Measurements from ENCODE around the gene HSPB6. TPM values are rescaled to one million over a fixed set of nuclear protein-coding genes. Genes with fewer than 3 reads are reported as not detected.

The HSPB6 gene
- total and polyA plus RNA-seq, 3 experiments from 2014 or later, result not detected

- peak overlapping the region; percentile 55 to 84 (median 67) for H3K4me3 Mint-ChIP-seq
- H3K4me1 ChIP-seq (ENCODE audit: insufficient read depth, low read length), result peaks cover 58% of the 10 kb centered on the region
- H3K36me3 Mint-ChIP-seq, result peaks cover 0 to 6% (median 0%) of the 10 kb centered on the region in 3 donors
- peak overlapping the region; percentile 80 to 98 (median 90) for H3K27ac Mint-ChIP-seq
- no peaks in the 10 kb centered on the region for H3K9me3 ChIP-seq (ENCODE audit: low read length)
- H3K4me3 ChIP-seq (ENCODE audit: low read length), result peak overlapping the region; percentile 4
- H3K36me3 ChIP-seq (ENCODE audit: insufficient read depth, low read length), result no peaks in the 10 kb centered on the region
- DNase-seq, result peak in 4 of 5 donors; percentile 30 to 62 (median 44)
- POLR2A ChIA-PET, result interaction anchor here (2.8 kb wide), 1 partner anchor 11 kb away, joined by 16 read pairs; no protein-coding TSS in a partner anchor
- H3K9me3 Mint-ChIP-seq, result no peaks in the 10 kb centered on the region
- CTCF ChIA-PET, result interaction anchor here (0.8 to 4.0 kb wide), 5 partner anchors 10 to 203 kb away, joined by 3 to 20 read pairs (median 4); no protein-coding TSS in a partner anchor
- H3K27ac ChIP-seq (ENCODE audit: low read depth, low read length), result peak overlapping the region; percentile 45
- H3K4me1 Mint-ChIP-seq, result peaks cover 47 to 65% (median 64%) of the 10 kb centered on the region in 3 donors
- peaks cover 0 to 8% of the 10 kb centered on the region in 2 donors for H3K27me3 Mint-ChIP-seq
- no peaks in the 10 kb centered on the region for H3K27me3 ChIP-seq (ENCODE audit: insufficient read depth, low read length, poor library complexity, severe bottlenecking)
These were observed 44.0 kb downstream of the HSPB6 start for GRCh38 chr19:35712567-35713505.

GRCh38 chr19:35710784-35711723, 45.8 kb downstream of the HSPB6 start:
- H3K27me3 ChIP-seq (ENCODE audit: insufficient read depth, low read length, poor library complexity, severe bottlenecking), result no peaks in the 10 kb centered on the region
- H3K36me3 ChIP-seq (ENCODE audit: insufficient read depth, low read length), result no peaks in the 10 kb centered on the region
- DNase-seq, result no peak
- ChIA-PET CTCF (interaction anchor here (0.9 to 2.2 kb wide), 4 partner anchors 8 to 29 kb away, joined by 3 to 6 read pairs (median 4); no protein-coding TSS in a partner anchor), POLR2A (interaction anchor here (2.8 kb wide), 1 partner anchor 9 kb away, joined by 16 read pairs; no protein-coding TSS in a partner anchor)
- H3K4me3 ChIP-seq (ENCODE audit: low read length), result no peak overlapping the region
- H3K9me3 ChIP-seq (ENCODE audit: low read length), result no peaks in the 10 kb centered on the region
- Mint-ChIP-seq H3K4me3 (peak overlapping the region in 6 of 7 donors; percentile 8 to 52 (median 43)), H3K4me1 (peaks cover 40 to 58% (median 56%) of the 10 kb centered on the region in 3 donors), H3K27me3 (peaks cover 0 to 6% of the 10 kb centered on the region in 2 donors), H3K36me3 (no peaks in the 10 kb centered on the region), H3K27ac (peak overlapping the region in 7 of 8 donors; percentile 10 to 92 (median 77)), H3K9me3 (no peaks in the 10 kb centered on the region)
- H3K4me1 ChIP-seq (ENCODE audit: insufficient read depth, low read length), result peaks cover 52% of the 10 kb centered on the region
- H3K27ac ChIP-seq (ENCODE audit: low read depth, low read length), result no peak overlapping the region

GRCh38 chr19:35708391-35708790, 48.4 kb downstream of the HSPB6 start:
- no peak overlapping the region for H3K4me3 ChIP-seq (ENCODE audit: low read length)
- H3K27ac ChIP-seq (ENCODE audit: low read depth, low read length), result no peak overlapping the region
- peaks cover 20 to 31% (median 31%) of the 10 kb centered on the region in 3 donors for H3K4me1 Mint-ChIP-seq
- H3K36me3 Mint-ChIP-seq, result no peaks in the 10 kb centered on the region
- H3K27ac Mint-ChIP-seq, result peak overlapping the region in 1 of 8 donors; percentile 24
- H3K4me3 Mint-ChIP-seq, result no peak overlapping the region
- H3K9me3 Mint-ChIP-seq, result no peaks in the 10 kb centered on the region
- H3K27me3 ChIP-seq (ENCODE audit: insufficient read depth, low read length, poor library complexity, severe bottlenecking), result no peaks in the 10 kb centered on the region
- CTCF ChIA-PET, result no interaction called here
- DNase-seq, result no peak
- peaks cover 26% of the 10 kb centered on the region for H3K4me1 ChIP-seq (ENCODE audit: insufficient read depth, low read length)
- H3K9me3 ChIP-seq (ENCODE audit: low read length), result no peaks in the 10 kb centered on the region
- no peaks in the 10 kb centered on the region for H3K36me3 ChIP-seq (ENCODE audit: insufficient read depth, low read length)
- POLR2A ChIA-PET, result no interaction called here
- H3K27me3 Mint-ChIP-seq, result peaks cover 0 to 4% of the 10 kb centered on the region in 2 donors

Other genes starting within 250 kb of the HSPB6 start
- 1 to 10 TPM; 1.7 to 2.2 TPM for gene DMKN, start 243.4 kb downstream of the HSPB6 start, total RNA-seq
- 10.2 TPM for gene DMKN, start 243.4 kb downstream of the HSPB6 start, polyA plus RNA-seq
- not detected for gene SBSN, start 228.7 kb downstream of the HSPB6 start, total RNA-seq
- not detected for gene SBSN, start 228.7 kb downstream of the HSPB6 start, polyA plus RNA-seq
- gene GAPDHS, start 223.6 kb downstream of the HSPB6 start, total RNA-seq, result not detected
- not detected for gene GAPDHS, start 223.6 kb downstream of the HSPB6 start, polyA plus RNA-seq
- gene TMEM147, start 211.4 kb downstream of the HSPB6 start, total RNA-seq, result 10 to 100 TPM; 82.6 to 91.4 TPM
- gene TMEM147, start 211.4 kb downstream of the HSPB6 start, polyA plus RNA-seq, result 175 TPM
- gene ATP4A, start 193.4 kb downstream of the HSPB6 start, total RNA-seq, result not detected
- not detected for gene ATP4A, start 193.4 kb downstream of the HSPB6 start, polyA plus RNA-seq
- not detected for gene PMIS2, start 170.9 kb downstream of the HSPB6 start, total RNA-seq
- not detected for gene PMIS2, start 170.9 kb downstream of the HSPB6 start, polyA plus RNA-seq
- gene HAUS5, start 144.3 kb downstream of the HSPB6 start, total RNA-seq, result 10 to 100 TPM; 37.3 to 39.3 TPM
- 6.7 TPM for gene HAUS5, start 144.3 kb downstream of the HSPB6 start, polyA plus RNA-seq
- gene RBM42, start 128.0 kb downstream of the HSPB6 start, total RNA-seq, result 100 to 1,000 TPM; 109 to 116 TPM
- gene RBM42, start 128.0 kb downstream of the HSPB6 start, polyA plus RNA-seq, result 62.4 TPM
- 1 to 10 TPM; 1.2 TPM for gene ETV2, start 115.3 kb downstream of the HSPB6 start, total RNA-seq
- 1.4 TPM for gene ETV2, start 115.3 kb downstream of the HSPB6 start, polyA plus RNA-seq
- gene COX6B1, start 108.7 kb downstream of the HSPB6 start, total RNA-seq, result 100 to 1,000 TPM; 433 to 452 TPM
- gene COX6B1, start 108.7 kb downstream of the HSPB6 start, polyA plus RNA-seq, result 753 TPM
- gene UPK1A, start 90.5 kb downstream of the HSPB6 start, total RNA-seq, result under 1 TPM in 1 of 2 experiments, not detected in 1; 0.22 TPM
- not detected for gene UPK1A, start 90.5 kb downstream of the HSPB6 start, polyA plus RNA-seq
- gene ZBTB32, start 52.5 kb downstream of the HSPB6 start, total RNA-seq, result 100 to 1,000 TPM; 223 to 225 TPM
- 0.77 TPM for gene ZBTB32, start 52.5 kb downstream of the HSPB6 start, polyA plus RNA-seq
- gene KMT2B, start 39.0 kb downstream of the HSPB6 start, total RNA-seq, result 10 to 100 TPM; 62.6 to 67.8 TPM
- gene KMT2B, start 39.0 kb downstream of the HSPB6 start, polyA plus RNA-seq, result 2.9 TPM
- 100 to 1,000 TPM; 108 to 110 TPM for gene IGFLR1, start 14.6 kb downstream of the HSPB6 start, total RNA-seq
- 96.7 TPM for gene IGFLR1, start 14.6 kb downstream of the HSPB6 start, polyA plus RNA-seq
- 10 to 100 TPM; 29.0 to 32.2 TPM for gene U2AF1L4, start 11.6 kb downstream of the HSPB6 start, total RNA-seq
- 37.5 TPM for gene U2AF1L4, start 11.6 kb downstream of the HSPB6 start, polyA plus RNA-seq
- gene PSENEN, start 11.4 kb downstream of the HSPB6 start, total RNA-seq, result 10 to 100 TPM; 50.8 to 57.8 TPM
- gene PSENEN, start 11.4 kb downstream of the HSPB6 start, polyA plus RNA-seq, result 101 TPM
- gene LIN37, start 8.5 kb downstream of the HSPB6 start, total RNA-seq, result 10 to 100 TPM in 1 of 2 experiments, 1 to 10 TPM in 1; 8.8 to 10.5 TPM
- gene LIN37, start 8.5 kb downstream of the HSPB6 start, polyA plus RNA-seq, result 12.7 TPM
- gene PROSER3, start 1.1 kb upstream of the HSPB6 start, total RNA-seq, result 10 to 100 TPM; 35.2 to 40.5 TPM
- gene PROSER3, start 1.1 kb upstream of the HSPB6 start, polyA plus RNA-seq, result 8.3 TPM
- gene ARHGAP33, start 18.5 kb upstream of the HSPB6 start, total RNA-seq, result 10 to 100 TPM in 1 of 2 experiments, 1 to 10 TPM in 1; 9.2 to 11.9 TPM
- 0.71 TPM for gene ARHGAP33, start 18.5 kb upstream of the HSPB6 start, polyA plus RNA-seq
- not detected for gene PRODH2, start 55.8 kb upstream of the HSPB6 start, total RNA-seq
- gene PRODH2, start 55.8 kb upstream of the HSPB6 start, polyA plus RNA-seq, result not detected
- not detected for gene NPHS1, start 95.5 kb upstream of the HSPB6 start, total RNA-seq
- gene NPHS1, start 95.5 kb upstream of the HSPB6 start, polyA plus RNA-seq, result not detected
- gene KIRREL2, start 99.9 kb upstream of the HSPB6 start, total RNA-seq, result under 1 TPM; 0.62 to 0.83 TPM
- not detected for gene KIRREL2, start 99.9 kb upstream of the HSPB6 start, polyA plus RNA-seq
- under 1 TPM; 0.85 to 0.86 TPM for gene APLP1, start 111.5 kb upstream of the HSPB6 start, total RNA-seq
- gene APLP1, start 111.5 kb upstream of the HSPB6 start, polyA plus RNA-seq, result not detected
- gene NFKBID, start 143.5 kb upstream of the HSPB6 start, total RNA-seq, result 10 to 100 TPM; 63.3 to 66.5 TPM
- gene NFKBID, start 143.5 kb upstream of the HSPB6 start, polyA plus RNA-seq, result 3.0 TPM
- gene HCST, start 145.5 kb upstream of the HSPB6 start, total RNA-seq, result 10 to 100 TPM; 53.4 to 60.1 TPM
- gene HCST, start 145.5 kb upstream of the HSPB6 start, polyA plus RNA-seq, result 1,883 TPM
- 1 to 10 TPM; 6.4 to 6.8 TPM for gene TYROBP, start 151.3 kb upstream of the HSPB6 start, total RNA-seq
- gene TYROBP, start 151.3 kb upstream of the HSPB6 start, polyA plus RNA-seq, result 96.2 TPM
- 10 to 100 TPM; 12.4 to 12.5 TPM for gene LRFN3, start 179.3 kb upstream of the HSPB6 start, total RNA-seq
- 3.0 TPM for gene LRFN3, start 179.3 kb upstream of the HSPB6 start, polyA plus RNA-seq
- gene SDHAF1, start 238.2 kb upstream of the HSPB6 start, total RNA-seq, result 10 to 100 TPM; 21.0 to 21.9 TPM
- gene SDHAF1, start 238.2 kb upstream of the HSPB6 start, polyA plus RNA-seq, result 54.2 TPM

All from CD8-positive, alpha-beta memory T cell (primary cell).